Loucy (cell line): Measurements from ENCODE around the gene CEP128.

ENCODE experiments used
- CTCF ChIP-seq: fragments of 200-600 bp; sonication (generic); conservative IDR thresholded peaks from 2 replicates; pipeline ENCODE4 v1.5.1; 2014; ENCODE audit warnings: mild to moderate bottlenecking, antibody characterized with exemption, low read length
- EZH2phosphoT487 ChIP-seq: fragments of 200-600 bp; IDR thresholded peaks from 2 replicates; pipeline ENCODE4 v1.6.1; 2018; ENCODE audit warnings: antibody characterized with exemption, mild to moderate bottlenecking, moderate library complexity, borderline replicate concordance

GRCh38 chr14:80585506-80585835, 356.1 kb downstream of the CEP128 start:
- no peak for TF ChIP-seq CTCF
- TF ChIP-seq EZH2phosphoT487 = no peak
